OCI-LY3 (cell line): ENCODE measurements around the gene TRIM8.

ENCODE experiments used
- EZH2phosphoT487 ChIP-seq: fragments of 200-600 bp; shearing (Covaris generic); IDR thresholded peaks from 2 replicates; pipeline ENCODE4 v1.6.1; 2018; ENCODE audit warnings: antibody characterized with exemption, mixed run types, low read depth
- TF ChIP-seq, protein P1 (sequence below): fragments of 200-600, 300-600 bp; sonication (generic); IDR thresholded peaks from 2 replicates; pipeline ENCODE4 v1.5.1; 2014; ENCODE audit warnings: antibody characterized with exemption, low read length, low read depth

GRCh38 chr10:102617816-102618215 is 26.5 kb upstream of the TRIM8 start:
- TF ChIP-seq, protein P1, sequence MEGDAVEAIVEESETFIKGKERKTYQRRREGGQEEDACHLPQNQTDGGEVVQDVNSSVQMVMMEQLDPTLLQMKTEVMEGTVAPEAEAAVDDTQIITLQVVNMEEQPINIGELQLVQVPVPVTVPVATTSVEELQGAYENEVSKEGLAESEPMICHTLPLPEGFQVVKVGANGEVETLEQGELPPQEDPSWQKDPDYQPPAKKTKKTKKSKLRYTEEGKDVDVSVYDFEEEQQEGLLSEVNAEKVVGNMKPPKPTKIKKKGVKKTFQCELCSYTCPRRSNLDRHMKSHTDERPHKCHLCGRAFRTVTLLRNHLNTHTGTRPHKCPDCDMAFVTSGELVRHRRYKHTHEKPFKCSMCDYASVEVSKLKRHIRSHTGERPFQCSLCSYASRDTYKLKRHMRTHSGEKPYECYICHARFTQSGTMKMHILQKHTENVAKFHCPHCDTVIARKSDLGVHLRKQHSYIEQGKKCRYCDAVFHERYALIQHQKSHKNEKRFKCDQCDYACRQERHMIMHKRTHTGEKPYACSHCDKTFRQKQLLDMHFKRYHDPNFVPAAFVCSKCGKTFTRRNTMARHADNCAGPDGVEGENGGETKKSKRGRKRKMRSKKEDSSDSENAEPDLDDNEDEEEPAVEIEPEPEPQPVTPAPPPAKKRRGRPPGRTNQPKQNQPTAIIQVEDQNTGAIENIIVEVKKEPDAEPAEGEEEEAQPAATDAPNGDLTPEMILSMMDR, result no peak
- TF ChIP-seq EZH2phosphoT487, result no peak
